WTC11 (cell line): Measurements from ENCODE around the gene CBX6.

Experiments
- ARID4B ChIP-seq: sonication (generic); formaldehyde crosslinking; IDR thresholded peaks from 2 replicates; pipeline ENCODE4 v1.8.0; 2023; ENCODE audit warnings: missing genetic modification reagents, mild to moderate bottlenecking, borderline replicate concordance
- ATF6 ChIP-seq: sonication (generic); formaldehyde crosslinking; IDR thresholded peaks from 2 replicates; pipeline ENCODE4 v1.8.1; 2023; ENCODE audit warnings: mild to moderate bottlenecking, missing genetic modification reagents
- CTCF ChIP-seq: fragments of 200-600 bp; IDR thresholded peaks from 2 replicates; pipeline ENCODE4 v1.8.0; 2022; ENCODE audit warnings: antibody characterized with exemption
- E2F1 ChIP-seq: sonication (generic); formaldehyde crosslinking; IDR thresholded peaks from 2 replicates; pipeline ENCODE4 v1.8.0; 2022; ENCODE audit warnings: mild to moderate bottlenecking, missing genetic modification reagents
- HMGA2 ChIP-seq: fragments of 250-450 bp; sonication (Bioruptor Pico); IDR thresholded peaks from 2 replicates; pipeline ENCODE4 v1.4.0; 2021; ENCODE audit warnings: mild to moderate bottlenecking, moderate library complexity
- IRF2 ChIP-seq: sonication (generic); formaldehyde crosslinking; IDR thresholded peaks from 2 replicates; pipeline ENCODE4 v1.8.0; 2022; ENCODE audit warnings: low read depth, missing genetic modification reagents, borderline replicate concordance
- JUN ChIP-seq: sonication (generic); formaldehyde crosslinking; IDR thresholded peaks from 2 replicates; pipeline ENCODE4 v1.8.0; 2023; ENCODE audit warnings: mild to moderate bottlenecking, missing genetic modification reagents
- SOX15 ChIP-seq: fragments of 250-450 bp; sonication (Bioruptor Pico); IDR thresholded peaks from 2 replicates; pipeline ENCODE4 v1.9.0; 2021; ENCODE audit warnings: mild to moderate bottlenecking
- SP1 ChIP-seq: sonication (generic); formaldehyde crosslinking; conservative IDR thresholded peaks from 2 replicates; pipeline ENCODE4 v1.8.1; 2022; ENCODE audit warnings: missing genetic modification reagents
- STAT6 ChIP-seq: sonication (generic); formaldehyde crosslinking; conservative IDR thresholded peaks from 2 replicates; pipeline ENCODE4 v1.8.1; 2023; ENCODE audit warnings: mild to moderate bottlenecking, low read depth, missing genetic modification reagents, moderate library complexity
- USF2 ChIP-seq: sonication (generic); formaldehyde crosslinking; IDR thresholded peaks from 2 replicates; pipeline ENCODE4 v1.8.1; 2023; ENCODE audit warnings: mild to moderate bottlenecking, missing genetic modification reagents, moderate library complexity

GRCh38 chr22:38843657-38844314, 28.2 kb downstream of the CBX6 start, which contains the start of gene NPTXR:
- TF ChIP-seq JUN (CRISPR knock-in tag) (no peak), ATF6 (no peak), SOX15 (no peak), CTCF (no peak), SP1 (CRISPR knock-in tag) (peak; percentile 59; the same call in 1 of the 2 replicates), USF2 (CRISPR knock-in tag) (no peak), E2F1 (no peak), HMGA2 (CRISPR knock-in tag) (no peak), ARID4B (CRISPR knock-in tag) (no peak), IRF2 (no peak), STAT6 (CRISPR knock-in tag) (no peak)
